HG03575 (cell line): Measurements from ENCODE around the gene CNIH3.

Experiments
- ATAC-seq: cut with Tn5 transposase; IDR thresholded peaks from one replicate; pipeline ENCODE4 v1.9.1; 2021; ENCODE audit not compliant: unreplicated experiment, insufficient number of reproducible peaks, low FRiP score; ENCODE audit errors: extremely low read depth

The CNIH3 gene

DNA sequence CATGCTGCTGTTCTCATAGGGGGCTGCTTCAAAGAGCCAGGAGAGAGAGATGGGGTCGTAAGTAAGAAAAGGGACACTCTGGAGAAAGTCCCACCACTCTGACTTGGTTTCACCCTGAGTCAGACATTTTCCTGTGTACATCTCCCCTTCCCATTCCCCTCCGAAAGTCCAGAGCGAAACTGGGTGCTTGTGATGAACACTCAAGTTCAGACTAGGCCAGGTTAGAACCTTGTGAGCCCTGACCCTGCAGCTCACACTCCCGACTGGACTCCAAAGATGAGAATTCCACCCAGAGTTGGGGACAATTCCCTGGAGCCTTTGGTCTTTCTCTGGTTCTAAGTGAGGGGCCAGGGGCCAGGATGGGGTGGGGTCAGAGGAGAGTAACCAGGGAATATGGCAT is 139.5 kb downstream of the CNIH3 start:
- no peak for ATAC-seq

DNA sequence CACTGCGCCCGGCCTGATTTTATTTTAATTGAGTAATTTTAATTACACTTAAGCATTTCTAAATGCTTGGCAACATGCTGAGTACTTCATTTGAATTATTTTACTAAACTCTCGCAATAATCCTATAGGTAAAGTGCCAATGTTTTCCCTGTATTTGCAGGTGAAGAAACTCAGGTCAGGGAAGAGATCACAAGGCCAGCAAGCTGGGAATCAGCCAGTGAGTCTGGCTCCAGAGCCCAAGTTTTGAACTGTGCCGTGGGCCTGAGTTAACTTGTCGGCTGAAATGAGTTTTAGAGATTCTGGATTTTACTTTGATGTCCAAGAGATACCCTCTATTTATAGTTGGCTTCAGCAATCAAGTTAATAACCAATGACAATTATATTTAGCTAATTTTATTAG is 141.4 kb downstream of the CNIH3 start:
- ATAC-seq, result no peak

DNA sequence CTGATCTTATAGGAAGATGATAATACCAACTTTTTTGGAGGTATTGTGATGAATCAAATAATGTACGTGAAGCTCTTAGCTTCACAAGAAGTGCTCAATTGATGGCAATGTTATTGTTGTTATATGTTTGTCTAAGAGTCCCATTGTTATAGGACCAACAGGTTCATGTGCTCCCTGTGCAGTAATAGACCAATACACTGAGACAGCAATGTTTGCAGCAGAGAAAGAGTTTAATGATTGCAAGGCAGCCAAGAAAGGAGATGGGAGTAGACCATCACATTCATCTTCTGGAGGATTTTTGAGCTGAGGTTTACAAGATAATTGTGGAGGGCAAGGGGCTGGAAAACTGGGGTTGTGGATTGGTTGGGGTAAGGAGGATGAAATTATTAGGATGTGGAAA is 143.0 kb downstream of the CNIH3 start:
- no peak for ATAC-seq

DNA sequence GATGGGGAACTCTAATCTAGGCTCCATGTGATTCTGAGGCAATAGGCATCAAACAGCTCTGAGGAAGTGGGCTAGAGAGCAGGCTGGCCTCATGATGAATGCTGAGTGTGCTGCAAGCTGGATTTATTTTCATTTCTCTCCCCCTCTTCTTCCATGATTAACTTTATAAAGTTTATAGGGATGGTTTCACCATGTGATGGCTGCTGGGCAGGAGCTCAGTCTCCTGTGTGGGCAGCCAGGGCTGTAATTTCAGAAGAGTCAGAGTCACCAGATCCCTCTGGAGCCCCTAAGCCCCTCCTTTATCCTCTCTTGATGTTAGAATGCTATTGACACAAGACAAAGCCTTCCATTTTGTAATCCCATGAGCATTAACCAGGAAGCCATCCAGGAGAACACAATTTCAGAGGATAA is 143.6 kb downstream of the CNIH3 start:
- ATAC-seq, result no peak

DNA sequence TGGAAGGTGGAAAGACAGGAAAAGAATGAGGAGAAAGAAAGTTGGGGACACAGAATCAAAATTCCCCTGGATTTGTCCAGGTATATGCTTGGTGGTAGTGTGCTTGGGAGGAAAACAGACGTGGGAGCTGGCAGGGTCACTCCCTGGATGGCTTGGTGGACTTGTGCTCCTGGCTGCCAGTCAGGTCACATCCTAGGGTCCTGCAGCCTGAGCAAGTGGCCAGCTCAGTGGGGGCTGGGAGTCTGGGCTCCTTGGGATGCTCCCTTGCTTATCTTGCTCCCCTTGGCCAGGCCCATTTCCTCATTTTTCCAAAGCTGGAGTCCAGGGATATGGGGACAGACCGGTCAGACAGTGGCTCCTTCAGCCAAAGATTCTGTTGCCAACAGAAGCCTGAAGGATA is 144.0 kb downstream of the CNIH3 start:
- no peak for ATAC-seq

DNA sequence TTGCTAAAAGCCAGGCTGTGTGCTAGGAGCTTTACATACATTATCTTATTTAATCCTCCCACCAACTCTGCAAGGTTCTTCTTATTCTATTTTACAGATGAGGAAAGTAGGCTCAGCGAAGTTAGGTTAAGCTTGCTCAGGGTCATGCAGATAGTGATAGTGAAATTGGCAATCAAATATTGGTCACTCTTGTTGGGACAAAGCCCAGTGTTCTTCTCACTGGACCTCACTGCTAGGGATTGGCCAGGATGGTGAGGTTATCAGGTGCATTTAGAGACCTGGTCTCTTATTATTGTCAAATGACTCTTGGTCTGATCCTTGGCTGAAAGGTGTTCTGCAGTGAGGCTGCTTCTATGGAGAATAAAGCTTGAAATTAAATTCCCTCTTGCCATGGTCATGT is 145.1 kb downstream of the CNIH3 start:
- ATAC-seq, result no peak

DNA sequence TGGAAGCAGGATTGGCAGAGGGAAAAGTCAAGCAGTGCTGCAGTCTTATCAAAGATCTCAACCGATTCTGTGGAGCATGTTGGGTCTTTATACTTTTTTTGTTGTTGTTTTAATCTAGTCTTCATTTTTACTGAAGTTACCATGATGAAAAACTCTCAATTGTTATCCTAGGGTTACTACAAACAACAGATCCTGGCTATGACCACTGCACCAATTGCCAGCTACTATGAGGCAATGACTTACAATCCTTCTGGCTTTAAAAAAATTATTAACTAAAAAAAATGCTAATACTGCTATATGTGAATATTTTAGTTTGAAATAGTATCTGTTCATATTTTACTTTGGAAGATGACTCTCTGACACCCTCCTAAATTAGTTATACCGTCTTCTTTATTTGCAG is 145.9 kb downstream of the CNIH3 start:
- no peak for ATAC-seq

DNA sequence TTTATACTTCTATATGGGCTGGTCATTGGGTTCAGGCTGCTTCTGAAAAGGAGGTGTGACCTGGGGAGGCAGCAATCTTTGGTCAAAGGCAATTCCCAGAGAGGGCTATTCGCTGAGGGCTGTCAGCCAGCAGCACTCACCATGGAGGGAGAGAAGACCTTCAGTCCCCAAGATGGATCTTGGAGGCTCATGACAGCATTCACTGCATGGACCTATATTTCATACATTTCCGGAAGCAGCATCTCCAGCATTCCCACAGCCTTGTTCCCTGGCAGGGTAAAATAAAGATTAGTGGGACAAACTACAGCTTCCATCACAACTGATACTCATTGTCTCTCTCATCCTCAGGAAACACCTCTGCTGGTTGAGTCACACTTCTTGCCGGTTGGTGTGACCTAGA is 146.6 kb downstream of the CNIH3 start:
- no peak for ATAC-seq

DNA sequence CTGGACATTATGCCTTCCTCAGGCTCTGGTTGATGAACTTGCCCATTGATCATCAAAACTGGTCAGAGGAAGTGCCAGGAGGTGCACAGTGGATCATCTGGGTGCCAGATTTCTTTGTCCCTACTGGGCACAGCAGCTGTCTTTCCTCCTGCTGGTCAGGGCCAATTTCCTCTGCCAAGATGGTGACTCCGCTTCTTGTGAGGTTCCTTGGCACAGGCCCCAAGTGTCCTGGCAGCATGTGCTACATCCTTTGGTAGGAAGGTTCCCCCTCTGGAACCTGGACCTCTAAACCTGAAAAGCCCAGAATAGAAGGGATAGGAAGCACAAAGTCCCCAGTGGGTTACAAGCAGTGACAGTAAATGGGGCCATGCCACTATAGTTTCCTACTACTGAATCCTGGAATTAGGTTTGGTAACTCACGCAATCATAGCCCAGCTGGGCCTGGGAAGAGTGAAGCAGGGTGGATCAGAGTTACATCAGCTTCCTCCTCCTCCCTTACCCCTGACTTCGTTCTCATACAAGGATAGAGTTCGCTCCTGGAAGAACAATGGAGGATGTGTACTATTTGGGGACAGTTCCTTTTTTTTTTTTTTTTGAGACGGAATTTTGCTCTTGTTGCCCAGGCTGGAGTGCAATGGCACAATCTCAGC is 147.1 kb downstream of the CNIH3 start:
- ATAC-seq, result no peak

DNA sequence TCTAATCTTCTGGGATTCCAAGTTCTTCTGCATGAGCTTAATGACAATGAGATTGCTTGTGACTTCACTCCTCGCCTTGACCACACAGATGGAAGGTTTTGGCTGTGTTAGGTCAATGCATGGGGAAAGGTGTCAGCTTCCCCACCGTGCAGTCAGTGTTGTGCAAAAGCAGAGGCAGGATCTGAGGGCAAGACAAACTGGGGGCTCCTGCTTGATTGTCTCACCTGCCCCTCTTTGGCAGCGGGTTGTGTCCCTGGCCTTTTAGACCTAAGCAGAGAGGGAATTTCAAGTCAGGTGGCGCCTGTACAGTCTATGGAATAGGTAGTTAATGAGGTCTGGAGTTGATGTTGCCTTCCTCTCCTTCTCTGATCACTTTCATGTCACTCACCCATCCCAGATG is 150.1 kb downstream of the CNIH3 start:
- no peak for ATAC-seq

DNA sequence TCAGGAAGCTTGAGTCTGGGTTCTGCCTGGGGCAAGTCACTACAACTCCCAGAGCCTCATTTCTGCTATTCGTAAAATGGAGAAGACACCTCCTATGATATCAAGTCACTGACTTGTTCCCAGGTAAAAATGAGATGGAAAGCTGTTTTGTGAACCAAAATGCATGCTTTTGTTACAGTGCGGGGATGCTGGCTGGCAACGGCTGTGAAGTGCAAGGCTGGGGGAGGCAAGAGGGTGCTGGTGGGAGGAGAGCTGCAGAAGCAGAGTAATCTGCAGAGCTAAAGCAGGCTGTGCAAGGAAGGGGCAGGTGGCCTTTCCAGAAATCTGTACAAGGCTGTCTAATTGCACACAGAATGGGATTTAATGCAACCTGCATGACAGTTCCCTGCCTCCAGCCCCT is 150.9 kb downstream of the CNIH3 start:
- ATAC-seq, result no peak

DNA sequence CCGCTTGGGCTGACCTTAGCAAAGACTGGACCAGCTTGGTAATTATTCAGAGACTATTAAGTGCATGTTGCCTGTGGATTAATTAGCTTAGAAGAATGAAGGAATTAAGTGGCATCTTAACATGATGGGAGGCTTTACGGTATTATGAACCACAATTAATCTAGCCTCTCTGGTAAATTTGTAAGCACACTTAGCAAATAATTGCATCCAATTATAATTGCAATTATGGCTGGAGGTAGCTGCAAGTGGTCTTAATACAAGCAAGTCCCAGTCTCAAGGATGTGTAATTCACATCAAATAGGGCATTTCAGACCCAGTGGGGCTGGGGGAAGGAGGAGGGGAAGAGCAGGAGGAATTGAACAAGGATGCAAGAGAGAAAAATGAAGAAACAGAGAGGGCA is 151.6 kb downstream of the CNIH3 start:
- ATAC-seq, result no peak

DNA sequence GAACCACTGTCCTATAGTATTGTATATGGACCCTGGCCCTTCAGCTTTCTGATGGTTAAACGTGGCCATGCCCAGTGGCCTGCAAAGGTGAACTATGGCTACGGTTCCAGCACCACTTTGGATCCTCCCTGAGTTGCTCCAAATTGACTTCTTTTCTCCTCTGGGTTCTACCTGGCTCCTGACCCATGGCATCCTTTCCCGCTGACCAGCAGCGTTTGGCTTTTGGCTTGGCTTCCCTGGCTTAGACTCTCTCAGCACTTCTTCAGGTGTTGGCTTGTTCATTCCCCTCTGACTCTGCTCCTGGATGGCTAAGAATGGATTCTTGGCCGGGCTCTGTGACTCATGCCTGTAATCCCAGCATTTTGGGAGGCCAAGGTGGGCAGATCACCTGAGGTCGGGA is 152.9 kb downstream of the CNIH3 start:
- no peak for ATAC-seq

DNA sequence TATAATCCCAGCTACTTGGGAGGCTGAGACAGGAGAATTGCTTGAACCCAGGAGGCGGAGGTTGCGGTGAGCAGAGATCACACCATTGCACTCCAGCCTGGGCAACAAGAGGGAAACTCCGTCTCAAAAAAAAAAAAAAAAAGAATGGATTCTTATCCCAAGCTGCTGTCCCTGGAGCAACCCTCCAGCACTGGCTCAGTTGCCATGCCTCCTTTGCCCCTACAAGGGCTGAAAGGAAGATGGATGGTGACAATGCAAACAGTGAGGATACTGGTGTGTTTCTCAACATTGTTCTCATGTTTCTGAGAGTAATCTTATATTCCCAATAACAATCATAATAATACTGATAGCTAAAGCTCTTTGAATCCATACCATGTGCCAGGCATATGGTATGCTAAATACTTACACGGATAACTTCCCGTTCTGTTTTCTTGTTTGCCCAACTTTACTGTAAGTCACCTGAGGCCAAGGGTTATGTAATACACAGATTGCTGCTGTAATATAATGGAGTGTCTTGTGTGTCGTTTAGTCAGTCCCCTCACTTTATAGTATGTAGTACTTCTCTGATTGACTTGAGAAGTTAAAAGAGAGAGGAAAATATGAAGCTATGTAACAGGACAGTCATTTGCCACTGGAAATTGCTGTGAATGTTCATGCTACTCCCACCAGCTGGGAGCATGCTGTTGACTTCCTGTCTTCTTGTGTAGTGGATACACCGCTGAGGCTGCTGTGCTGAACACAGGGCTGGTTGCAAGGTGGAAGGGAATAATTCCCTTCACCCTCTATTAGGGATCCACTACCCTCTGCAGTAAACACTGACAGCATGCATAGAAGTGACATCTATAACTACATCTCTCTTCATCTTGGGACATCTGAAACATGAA is 153.6 kb downstream of the CNIH3 start:
- ATAC-seq, result no peak

DNA sequence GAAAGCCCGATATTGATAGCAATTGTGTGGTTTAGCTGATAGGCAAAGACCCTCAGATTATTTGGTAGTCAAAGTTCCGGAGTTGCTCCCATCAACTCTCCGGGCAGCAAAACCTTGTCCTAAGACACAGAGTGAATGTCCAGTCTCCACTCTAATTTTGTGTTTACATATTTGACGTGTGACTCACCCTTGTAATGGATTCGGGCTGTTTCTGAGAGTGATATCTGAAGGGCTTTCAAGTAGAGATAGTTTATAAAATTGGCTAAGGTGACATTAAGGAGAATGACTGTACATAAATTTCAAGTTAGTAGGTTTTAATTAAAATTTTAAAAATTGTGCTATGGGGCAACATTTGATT is 154.2 kb downstream of the CNIH3 start:
- ATAC-seq, result no peak

DNA sequence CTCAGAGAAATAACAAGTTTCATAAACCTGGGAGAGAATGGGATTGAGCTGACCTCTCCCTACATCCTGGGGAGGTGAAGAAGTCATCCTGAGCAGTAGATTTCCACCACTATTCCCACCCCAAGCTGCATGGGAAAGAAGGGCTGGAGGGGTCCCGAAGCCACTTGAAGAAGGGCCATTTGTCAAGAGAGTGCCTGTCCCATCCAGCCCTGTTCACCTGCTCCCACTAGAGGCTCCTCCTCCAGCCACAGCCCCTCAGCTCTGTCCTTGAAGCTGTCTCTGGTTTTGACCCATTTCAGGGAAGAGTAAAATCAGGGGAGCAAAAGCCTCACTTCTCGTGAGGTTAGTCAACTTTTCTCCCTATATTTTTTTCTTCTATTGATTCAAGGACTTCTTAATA is 157.5 kb downstream of the CNIH3 start:
- ATAC-seq, result no peak

DNA sequence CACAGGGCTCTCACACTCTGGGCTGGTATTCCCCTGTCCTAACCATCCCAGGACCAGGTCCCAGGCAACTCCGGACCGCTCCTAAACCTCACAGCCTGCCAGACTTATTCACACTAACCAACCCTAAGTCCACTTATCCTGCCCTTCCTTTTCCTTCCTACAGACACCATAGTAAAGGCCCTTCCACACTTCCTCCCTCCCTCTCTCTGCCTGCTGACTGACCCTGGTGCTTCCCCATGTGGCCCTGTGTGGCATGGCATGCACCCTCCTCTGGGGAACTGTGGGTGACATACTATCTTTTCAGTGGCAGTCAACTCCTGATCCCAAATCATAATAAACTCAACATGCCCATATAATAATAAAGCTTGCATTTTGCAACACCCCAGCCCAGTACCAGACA is 158.3 kb downstream of the CNIH3 start:
- ATAC-seq, result no peak

DNA sequence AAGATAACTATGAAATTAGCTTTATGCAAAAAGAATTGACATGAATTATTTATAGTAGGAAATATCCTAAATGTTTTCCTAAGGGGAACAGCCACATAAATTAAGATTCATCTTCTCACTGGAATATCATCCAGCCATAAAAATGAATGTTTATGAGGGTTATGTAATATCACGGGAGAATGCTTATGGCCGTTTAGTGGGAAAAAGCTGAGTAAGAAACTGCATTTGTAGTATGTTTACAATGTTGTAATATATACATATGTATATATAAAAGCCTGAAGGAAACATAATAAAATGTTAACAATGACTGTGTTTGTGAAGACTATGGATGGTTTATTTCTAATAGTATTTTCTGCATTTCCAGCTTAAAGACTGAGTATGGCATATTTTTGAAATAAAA is 161.1 kb downstream of the CNIH3 start:
- ATAC-seq, result no peak

DNA sequence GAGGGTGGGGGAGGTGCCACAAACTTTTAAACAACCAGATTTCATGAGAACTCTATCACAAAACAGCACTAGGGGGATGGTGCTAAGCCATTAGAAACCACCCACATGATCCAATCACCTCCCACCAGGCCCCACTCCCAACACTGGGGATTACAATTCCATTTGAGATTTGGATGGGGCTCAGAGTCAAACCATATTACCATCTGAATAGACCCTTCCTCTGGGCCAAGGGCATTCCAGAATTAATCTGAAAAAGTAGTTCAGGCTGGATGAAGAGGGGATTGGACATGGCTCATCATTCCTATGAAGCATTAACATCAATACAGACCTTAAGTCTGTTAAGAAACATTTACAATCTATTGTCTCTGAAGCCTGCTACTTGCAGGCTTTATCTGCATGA is 163.4 kb downstream of the CNIH3 start:
- ATAC-seq, result no peak

DNA sequence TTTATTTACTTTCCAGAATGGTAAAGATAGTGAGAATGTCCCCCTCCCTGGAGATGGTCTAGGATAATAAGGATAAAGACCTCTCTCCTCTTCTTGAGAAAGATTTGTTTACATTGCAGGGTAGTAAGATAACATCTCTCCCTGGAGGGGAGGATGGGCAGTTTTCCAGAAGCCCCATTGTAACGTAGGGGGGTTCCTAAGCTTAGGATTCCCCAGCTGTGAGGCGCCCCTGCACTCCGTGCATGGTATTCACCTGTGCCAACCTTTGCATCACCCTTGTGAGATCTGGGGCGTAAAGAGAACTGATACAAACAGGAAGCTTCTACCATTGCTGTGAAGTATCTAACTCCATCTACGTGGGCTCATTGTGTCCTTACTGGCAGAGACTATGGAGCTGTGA is 164.6 kb downstream of the CNIH3 start:
- no peak for ATAC-seq

DNA sequence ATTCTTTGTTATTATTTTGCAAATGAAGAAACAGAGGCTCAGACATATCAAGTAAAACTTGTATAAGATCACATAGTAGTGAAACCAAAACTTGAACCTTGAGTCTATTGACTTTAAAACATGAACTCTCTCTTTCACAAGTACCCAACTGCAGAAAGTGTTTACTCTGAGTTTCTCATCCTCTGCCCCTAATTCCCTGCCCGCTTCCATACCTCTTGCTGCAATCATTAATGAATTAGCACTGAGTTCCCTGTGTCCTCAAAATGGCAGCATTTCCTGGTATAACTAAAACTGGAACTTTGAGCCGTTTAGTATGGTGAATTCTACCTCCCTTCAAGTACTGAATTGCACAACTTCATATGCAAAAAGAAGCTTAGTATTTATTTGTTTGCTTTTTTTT is 165.7 kb downstream of the CNIH3 start:
- ATAC-seq, result no peak
